Measurements from ENCODE around the gene ZNRF1.
"Not testable (repeated sequence)": the region's sequence is repeated elsewhere in the genome, so short reads cannot be mapped to it uniquely, and the experiment has no call there.

Gene ZNRF1

DNA sequence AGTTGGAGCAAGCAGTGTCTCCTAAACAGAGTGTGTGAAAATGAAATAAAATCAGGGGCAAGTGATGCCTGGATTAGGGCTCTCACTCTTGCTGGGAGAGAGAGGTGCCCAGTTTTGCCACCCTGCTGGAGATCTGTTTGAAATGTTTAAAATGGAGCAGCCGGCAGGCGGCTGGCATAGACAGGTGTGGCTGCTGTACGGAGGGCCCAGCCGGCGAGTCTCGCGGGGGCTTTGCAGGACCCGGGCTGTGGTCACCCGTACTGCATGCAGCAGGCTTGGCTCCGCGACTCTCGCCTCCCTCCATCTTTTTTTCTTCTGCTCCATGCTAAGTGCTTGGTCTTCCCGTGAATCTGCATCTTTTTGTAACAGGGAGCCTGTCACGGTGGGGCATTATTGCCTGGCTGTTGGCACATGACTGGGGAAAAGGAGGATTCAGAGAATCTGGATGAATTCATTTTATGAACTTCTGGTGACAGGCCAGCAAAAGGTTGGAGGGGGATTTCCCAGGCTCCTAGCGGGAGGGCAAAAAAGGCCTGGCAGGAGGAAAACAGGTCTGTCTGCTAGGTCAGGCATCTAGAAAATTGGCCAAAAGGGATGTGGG lies 1.8 kb downstream of the ZNRF1 start:
- DNase-seq (ENCODE audit: low read depth, low spot score), result no peak

DNA sequence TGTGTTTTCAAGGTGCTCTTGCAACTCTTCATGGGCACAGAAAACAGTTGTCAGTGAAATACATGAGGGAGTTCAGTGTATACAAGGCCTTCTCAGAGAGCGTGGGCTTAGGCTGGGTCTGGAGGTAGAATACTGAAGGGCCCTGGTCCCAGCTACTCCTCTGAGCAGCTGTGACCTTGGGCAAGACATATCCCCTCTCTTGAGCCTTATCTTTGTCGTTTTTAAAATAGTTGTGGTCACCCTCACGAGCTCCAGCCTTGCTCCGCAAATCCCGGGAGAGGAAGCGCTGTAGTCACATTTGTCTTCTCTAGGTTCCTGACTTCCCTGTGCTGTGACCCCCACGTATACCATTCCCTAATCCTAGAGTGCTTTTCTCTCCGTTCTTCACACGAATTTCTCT lies 3.6 kb downstream of the ZNRF1 start:
- DNase-seq (ENCODE audit: low read depth, low spot score), result no peak

DNA sequence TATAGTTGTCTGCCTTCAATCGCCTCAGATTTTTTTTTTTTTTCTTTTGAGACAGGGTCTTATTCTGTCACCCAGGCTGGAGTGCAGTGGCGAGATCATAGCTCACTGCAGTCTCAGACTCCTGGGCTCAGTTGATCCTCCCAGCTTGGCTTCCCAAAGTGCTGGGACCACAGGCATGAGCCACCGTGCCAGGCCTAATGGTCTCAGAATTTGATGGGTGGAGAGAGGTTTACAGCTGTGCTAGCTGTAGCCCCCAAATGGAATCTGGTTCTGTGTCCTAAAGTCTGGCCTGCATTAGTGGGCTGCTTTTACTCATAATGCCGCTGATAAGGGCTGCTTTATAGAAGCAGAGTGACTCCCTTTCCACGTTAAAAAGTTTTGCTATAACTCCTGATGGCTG lies 5.1 kb downstream of the ZNRF1 start:
- no peak for DNase-seq (ENCODE audit: low read depth, low spot score)

DNA sequence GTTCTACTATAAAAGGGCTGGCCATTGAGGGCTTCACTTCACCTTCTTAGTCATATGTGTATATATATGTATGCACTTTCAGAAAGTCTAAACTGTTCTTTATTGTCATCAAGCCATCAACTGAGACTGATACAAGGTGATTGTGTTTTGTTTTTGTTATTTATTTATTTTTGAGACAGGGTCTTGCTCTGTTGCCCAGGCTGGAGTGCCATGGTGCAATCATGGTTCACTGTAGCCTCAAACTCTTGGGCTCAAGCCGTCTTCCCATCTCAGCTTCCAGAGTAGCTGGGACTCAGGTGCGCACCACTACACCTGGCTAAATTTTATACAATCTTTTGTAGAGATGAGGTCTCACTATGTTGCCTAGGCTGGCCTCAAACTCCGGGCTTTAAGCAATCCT lies 5.6 kb downstream of the ZNRF1 start:
- no peak for DNase-seq (ENCODE audit: low read depth, low spot score)

DNA sequence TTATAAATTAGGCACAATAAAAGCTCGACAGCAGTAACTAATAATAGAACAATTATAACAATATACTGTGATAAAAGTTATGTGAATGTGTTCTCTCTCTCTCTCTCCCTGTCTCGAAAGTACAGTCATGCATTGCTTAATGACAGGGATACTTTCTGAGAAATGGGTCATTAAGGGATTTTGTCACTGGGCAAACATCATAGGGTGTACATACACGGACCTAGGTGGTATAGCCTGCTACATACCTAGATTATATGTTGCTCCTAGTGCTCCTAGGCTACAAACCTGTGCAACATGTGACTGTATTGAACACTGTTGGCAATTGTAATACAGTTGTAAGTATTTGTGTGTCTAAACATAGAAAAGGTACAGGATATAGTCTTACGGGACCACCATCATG lies 6.9 kb downstream of the ZNRF1 start:
- no peak for DNase-seq (ENCODE audit: low read depth, low spot score)

DNA sequence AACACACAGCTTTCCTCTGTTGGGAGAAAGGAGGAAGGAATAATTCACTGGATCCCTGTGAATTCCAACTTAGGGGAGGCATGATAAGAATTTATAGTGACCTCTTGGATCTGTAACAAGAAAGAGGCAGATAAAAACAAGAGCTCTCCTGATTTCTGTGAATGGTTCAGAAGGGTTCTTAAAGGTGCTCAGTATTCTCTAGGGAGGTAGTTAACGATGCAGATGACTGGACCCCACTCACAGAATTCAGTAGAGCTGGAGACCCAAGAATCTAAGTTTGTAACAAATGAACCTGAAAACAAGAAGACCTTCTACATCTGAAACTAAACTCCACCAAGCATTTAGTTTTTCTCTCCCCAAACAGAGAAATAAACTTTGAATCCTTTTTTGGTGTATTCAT lies 8.6 kb downstream of the ZNRF1 start:
- no peak for DNase-seq (ENCODE audit: low read depth, low spot score)

DNA sequence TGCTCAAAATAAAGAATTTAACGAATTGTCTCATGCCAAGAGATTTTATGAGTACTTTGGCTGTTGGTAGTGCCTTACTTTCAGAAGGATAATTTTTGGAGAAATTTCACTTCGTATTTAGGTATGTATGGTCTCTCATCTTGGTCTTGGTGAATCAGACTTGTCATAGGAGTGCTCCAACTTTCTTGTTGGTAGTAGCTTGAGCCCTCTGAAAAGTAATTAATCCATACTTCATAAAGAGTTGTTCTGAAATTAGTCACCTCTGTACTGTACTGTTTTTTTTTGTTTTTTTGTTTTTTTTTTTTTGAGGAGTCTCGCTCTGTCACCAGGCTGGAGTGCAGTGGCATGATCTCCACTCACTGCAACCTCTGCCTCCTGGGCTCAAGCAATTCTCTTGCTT lies 11.6 kb downstream of the ZNRF1 start:
- no peak for DNase-seq (ENCODE audit: low read depth, low spot score)

DNA sequence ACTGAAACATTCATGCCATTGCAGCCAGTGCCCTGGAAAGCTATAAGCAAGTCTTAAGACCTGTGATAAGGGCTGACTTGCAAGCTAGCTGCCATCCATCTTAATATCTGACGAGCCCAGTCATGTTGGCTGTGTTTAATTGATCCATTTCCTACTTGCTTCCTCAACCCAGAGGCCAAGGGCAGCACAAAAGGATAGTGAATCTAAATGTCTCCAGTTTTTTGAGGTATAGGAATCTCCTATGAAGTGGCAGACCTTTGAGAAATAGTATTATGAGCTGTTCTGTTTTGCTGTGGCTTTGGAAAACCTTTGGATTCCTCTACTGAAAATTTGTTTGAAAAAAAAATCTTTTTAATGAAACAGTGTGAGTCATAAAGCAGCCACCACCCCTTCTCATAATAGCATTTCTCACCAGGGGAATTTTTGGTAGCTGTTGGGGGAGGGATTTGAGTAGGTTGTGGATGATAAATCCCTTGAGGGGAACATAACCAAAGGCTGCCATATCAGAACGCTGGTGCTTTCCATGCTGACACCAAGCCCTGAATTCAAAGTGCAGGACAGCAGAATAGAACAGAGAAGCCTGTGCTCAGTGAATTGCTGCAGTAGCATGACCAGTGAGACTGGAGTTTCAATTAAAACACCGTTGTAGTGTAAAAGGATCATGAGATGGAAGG lies 12.9 kb downstream of the ZNRF1 start:
- no peak for DNase-seq (ENCODE audit: low read depth, low spot score)

DNA sequence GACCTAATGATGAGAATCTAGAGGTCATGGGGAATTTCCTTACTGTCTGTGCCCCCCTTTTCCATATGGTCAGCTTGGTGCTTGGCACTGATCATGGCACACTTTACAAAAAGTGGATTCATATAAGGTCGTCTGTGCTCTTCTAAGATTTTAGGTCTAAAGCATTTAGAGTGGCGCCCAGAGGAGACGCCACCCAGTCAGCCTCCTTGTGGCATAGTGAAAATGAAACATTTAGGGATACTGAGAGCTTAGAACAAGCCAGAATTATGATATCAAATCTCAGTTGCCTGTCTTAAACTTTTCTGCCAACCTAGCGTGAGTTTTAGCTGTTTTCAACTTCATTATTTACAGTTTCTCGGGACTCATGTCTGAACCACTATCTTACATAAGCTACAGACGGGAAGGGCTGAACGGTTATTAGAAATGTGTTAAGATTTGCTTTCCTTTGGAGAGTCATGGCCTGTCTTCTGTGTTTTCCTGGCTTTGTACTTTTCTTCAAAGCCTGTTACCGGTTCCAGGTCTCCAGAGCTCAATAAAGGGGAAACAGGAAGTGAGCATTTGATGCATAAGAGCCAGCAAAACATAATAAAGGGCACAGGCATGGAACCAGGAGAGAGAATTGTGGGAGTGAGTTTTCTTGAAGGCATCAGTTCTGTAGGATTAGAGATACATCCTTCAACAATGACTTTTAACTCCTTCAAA lies 13.7 kb downstream of the ZNRF1 start:
- DNase-seq (ENCODE audit: low read depth, low spot score), result no peak

DNA sequence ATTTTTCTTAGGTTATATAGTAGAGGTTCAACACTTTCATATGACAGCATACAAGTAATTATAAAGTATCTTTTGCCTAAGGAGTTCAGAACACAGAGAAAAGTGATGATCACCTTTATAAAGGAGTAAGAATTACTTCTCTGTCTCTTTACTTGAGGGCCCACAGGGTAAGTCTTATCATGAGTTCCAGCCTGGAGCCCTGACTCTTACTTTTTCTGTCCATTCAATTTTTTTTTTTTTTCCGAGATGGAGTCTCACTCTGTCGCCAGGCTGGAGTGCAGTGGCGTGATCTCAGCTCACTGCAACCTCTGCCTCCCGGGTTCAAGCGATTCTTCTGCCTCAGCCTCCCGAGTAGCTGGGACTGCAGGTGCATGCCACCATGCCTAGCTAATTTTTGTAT lies 14.3 kb downstream of the ZNRF1 start:
- not testable (repeated sequence) for DNase-seq (ENCODE audit: low read depth, low spot score)

DNA sequence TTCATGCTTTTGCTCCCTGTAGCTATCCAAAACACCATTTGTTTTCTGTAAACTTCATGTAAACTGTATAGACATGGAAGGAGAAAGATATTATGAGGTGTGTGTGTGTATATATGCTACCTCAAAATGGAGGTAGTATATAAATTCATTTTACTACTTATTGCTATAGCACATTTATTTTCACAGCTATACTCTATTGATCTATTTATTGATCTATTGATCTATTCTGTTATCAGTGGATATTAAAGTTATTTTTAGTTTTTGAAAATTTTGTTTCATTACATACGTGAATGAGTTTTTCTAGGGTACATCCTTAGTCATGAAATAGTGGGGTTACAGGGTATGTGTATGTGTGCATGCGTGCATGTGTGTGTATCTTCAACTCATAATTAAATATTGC lies 15.5 kb downstream of the ZNRF1 start:
- no peak for DNase-seq (ENCODE audit: low read depth, low spot score)

DNA sequence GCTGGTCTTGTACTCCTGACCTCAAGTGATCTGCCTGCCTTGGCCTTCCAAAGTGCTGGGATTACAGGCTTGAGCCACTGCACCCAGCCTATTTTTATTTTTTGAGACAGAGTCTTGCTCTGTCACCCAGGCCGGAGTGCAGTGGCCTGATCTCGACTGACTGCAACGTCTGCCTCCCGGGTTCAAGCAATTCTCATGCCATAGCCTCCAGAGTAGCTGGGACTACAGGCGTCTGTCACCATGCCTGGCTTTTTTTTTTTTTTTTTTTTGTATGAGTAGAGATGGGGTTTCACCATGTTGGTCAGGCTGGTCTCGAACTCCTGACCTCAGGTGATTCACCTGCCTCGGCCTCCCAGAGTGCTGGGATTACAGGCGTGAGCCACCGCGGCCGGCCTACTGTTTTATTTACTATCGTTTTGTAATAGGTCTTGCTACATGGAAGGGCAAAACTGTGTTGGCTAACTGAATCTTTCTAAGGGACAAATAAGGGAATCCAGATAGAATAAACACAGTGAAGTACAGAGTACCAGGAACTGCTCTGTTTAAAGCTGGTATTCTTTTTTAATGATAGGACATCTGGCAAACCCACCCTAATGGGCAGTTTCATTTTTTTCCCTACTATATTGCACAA lies 17.7 kb downstream of the ZNRF1 start:
- not testable (repeated sequence) for DNase-seq (ENCODE audit: low read depth, low spot score)

DNA sequence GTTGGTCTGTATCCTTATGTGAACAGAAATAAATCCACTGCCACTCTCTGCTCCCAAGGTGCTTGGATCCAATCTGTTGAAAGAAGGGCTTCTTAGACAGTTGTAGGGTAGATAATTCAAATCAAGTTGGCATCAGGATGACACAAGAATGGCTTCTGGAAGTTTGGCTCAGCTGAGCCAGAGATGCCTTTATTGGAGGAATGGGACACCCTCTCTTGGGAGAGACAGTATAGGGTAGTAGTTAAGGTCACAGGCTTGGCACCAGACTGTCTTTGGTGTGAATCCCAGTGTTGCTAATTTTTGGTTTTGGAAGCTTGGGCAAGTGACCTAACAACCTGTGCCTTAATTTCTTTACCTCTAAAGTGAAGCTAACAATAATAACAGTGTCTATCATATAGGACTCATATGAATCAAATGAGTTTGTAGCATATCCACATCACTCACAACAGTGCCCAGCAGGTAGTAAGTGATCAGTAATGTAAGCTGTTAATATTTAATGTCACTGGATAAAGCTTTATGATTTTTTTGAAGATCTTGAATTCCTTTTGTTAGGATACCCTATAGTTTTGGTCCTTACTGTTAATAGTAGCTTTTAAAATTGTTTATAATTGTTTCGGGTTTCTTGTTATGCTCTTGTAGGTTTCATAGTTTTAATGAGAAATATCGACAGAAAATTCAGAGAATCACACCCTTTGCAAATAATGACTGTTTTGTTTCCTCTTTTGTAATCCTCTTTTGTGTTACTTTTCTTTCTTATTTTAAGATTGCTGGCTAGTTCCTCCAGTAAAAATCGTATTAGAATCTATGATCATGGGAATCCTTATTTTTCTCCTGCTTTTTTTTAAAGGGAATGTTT lies 19.1 kb downstream of the ZNRF1 start:
- DNase-seq (ENCODE audit: low read depth, low spot score), result no peak

DNA sequence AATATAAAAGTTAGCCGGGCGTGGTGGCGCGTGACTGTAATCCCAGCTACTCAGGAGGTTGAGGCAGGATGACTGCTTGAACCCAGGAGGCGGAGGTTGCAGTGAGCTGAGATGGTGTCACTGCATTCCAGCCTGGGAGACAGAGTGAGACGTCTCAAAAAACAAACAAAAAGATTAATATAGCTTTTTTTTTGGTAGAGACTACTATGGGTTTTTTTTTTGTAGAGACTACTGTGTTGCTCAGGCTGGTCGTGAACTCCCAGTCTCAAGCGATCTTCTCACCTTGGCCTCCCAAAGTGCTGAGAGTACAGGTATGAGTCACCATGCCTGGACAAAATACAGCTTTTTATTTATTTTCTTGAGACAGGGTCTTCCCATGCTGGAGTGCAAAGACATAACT lies 20.2 kb downstream of the ZNRF1 start:
- no peak for DNase-seq (ENCODE audit: low read depth, low spot score)

DNA sequence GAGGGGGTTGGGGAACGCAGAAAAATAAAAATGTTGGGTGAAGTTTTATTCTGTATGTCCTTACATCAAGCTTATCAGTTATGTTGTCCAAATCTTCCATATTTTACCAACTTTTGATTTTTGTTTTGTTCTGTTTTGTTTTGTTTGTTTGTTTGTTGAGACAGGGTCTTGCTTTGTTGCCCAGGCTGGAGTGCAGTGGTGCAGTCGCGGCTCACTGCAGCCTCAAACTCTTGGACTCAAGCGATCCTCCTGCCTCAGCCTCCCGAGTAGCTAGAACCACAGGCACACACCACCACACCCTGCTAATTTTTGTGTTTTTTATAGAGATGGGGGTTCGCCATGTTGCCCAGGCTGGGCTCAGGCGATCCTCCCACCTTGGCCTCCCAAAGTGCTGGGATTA lies 20.8 kb downstream of the ZNRF1 start:
- DNase-seq (ENCODE audit: low read depth, low spot score), result no peak

DNA sequence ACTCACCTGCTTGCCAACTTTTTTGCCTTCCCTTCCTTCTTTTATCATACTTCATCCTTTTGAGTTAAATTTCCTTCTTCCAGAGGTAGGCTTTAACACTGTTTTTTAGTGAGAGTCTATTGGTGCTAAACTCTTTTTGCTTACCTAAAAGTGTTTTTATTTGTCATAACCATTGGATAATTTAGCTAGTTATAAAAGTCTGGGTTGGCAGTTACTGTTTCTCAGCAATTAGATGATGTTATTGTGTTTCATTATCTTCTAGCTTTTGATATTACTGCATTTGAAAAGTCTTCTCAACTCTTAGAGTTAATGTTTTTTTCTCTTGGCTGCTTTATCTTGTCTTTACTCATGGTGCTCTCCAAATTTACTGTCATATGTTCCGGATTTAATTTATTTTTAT lies 22.6 kb downstream of the ZNRF1 start:
- no peak for DNase-seq (ENCODE audit: low read depth, low spot score)

DNA sequence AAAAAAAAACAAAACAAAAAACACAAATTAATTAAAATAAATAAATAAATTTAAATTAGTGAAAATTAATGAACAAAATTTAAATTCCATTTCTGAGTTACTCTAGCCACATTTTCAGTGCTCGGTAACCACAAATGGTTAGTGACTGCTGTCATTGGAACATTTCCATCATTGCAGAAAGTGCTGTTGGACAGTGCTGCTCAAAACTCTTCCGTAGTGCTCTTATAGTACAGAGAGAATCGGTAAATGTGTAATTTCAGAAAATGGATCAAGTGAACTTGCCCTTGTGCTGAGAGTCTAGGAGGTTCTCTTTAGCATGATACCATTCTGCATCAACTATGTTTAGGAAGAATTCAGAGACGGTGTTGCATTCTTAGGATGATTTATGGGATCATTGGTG lies 23.7 kb downstream of the ZNRF1 start:
- no peak for DNase-seq (ENCODE audit: low read depth, low spot score)

DNA sequence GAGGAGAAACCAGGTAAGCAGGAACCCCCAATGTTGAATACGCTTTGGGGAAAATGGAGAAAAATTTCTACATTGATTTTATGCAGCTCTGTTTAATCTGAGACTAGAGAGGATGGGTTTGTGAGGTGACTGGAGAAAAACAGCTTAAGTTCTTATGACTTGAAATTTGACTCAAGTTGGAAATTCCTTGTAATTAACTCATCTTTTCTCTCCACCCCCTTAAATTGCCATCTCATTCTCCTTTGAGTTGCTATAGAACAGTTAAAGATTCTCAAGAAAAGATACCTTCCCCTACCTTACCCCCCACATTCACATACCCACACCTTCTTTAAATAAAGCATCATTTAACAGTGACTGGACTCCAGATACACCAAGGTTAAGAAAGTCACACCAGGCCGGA lies 24.2 kb downstream of the ZNRF1 start:
- DNase-seq (ENCODE audit: low read depth, low spot score), result no peak

DNA sequence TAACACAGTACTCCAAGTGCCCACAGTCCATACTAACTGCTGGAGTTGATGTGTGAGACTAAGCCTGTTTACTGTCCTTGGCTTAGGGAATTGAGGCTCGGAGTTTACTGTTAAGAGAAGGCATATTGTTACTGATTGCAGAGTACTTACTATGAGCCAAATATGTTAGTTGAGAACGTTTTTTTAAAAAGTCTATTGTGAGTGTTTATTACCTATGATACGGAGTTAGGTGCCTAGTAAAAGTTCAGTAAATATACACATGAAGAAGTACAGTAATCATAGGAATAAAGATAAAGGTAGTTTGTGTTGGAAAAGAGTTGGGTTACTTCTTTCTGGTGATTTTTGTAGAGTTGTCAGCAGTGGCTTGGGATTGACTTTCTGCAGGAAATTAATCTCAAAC lies 25.4 kb downstream of the ZNRF1 start:
- no peak for DNase-seq (ENCODE audit: low read depth, low spot score)

DNA sequence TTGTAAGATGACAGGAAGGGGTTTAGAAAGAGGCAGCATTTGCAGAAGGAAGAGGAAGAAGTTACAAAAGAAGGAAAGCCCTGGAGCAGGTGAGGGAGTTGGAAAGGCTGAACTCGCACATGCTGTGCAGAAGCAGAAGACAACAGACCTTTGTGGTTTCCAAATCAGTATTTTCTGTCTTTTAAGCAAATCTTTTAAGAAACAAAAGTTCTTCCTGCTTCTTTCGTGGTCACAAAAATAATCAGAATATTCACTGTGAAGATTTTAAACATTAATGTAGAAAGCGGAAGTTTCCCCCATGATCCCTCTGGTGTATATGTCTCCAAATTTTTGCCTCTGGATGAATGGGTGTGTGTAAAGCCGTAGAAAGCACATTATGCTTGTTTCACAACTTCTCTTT lies 25.8 kb downstream of the ZNRF1 start:
- no peak for DNase-seq (ENCODE audit: low read depth, low spot score)

DNA sequence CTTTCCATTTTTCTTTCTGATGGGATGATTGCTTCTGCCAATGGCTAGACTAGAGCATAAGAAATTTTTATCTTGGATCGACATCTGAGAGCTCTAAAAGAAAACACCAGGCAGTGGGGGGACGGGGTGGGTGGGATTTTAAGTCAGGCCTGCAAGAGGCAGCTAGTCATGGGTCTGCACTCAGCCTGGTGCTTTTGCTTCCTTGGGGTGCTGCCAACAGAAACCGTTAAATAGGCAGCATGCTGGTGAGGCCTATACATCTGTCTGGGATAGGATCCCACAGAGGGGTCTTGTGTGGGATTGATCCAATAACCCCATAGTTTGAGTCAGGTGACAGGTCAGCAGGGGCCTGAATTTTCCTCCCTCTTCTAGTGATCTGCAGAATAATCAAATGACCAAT lies 26.9 kb downstream of the ZNRF1 start:
- DNase-seq (ENCODE audit: low read depth, low spot score), result no peak

Measured in iPS DF 19.7 (cell line).